ENCODE data around the gene TMEM14C. TPM values are rescaled to one million over a fixed set of nuclear protein-coding genes. Genes with fewer than 3 reads are reported as not detected.

The TMEM14C gene
- total and polyA plus RNA-seq, 2 experiments from 2014 or later = 123 to 232 TPM

GRCh38 chr6:10725044-10725443 lies 2.2 kb downstream of the TMEM14C start:
- Mint-ChIP-seq H3K9me3 (peaks cover 10% of the 10 kb centered on the region; the same call in 1 of the 3 replicates), H3K27ac (no peak overlapping the region; the same call in 1 of the 2 replicates), H3K4me1 (peaks cover 26% of the 10 kb centered on the region), H3K4me3 (peak overlapping the region; percentile 96), H3K27me3 (ENCODE audit: insufficient read depth, low read depth, poor library complexity) (peaks cover 8% of the 10 kb centered on the region), H3K36me3 (ENCODE audit: low read depth) (peaks cover 53% of the 10 kb centered on the region)
- Histone ChIP-seq H3K79me2 (replicated peaks; ENCODE audit: insufficient read depth) (peaks cover 29% of the 10 kb centered on the region), H3K4me3 (no peak overlapping the region), H2AFZ (no peak overlapping the region), H3K27me3 (ENCODE audit: insufficient read depth) (no peaks in the 10 kb centered on the region), H3F3A (replicated peaks; ENCODE audit: low read depth) (peaks cover 23% of the 10 kb centered on the region), H3K4me1 (ENCODE audit: insufficient read depth) (peaks cover 19% of the 10 kb centered on the region), H3K36me3 (ENCODE audit: insufficient read depth) (0 out of 2 replicates have a peak, but pooled peaks cover 4% of the 10 kb centered on the region), H4K20me1 (replicated peaks; ENCODE audit: insufficient read depth) (no peaks in the 10 kb centered on the region), H3K27ac (ENCODE audit: low read depth) (no peak overlapping the region), H3K9me2 (ENCODE audit: insufficient read depth) (no peaks in the 10 kb centered on the region), H3K4me2 (no peak overlapping the region; the same call in 1 of the 2 replicates)
- ATAC-seq (no peak), DNase-seq (ENCODE audit: low spot score) (no peak)
- TF ChIP-seq STAT1 (IDR thresholded peaks at IDR 0.05; ENCODE audit: unreplicated experiment) (no peak), NANOG (IDR thresholded peaks at IDR 0.05; ENCODE audit: borderline replicate concordance) (no peak), CTCF (conservative IDR thresholded peaks at IDR 0.05; ENCODE audit: low read depth in 2 of 2) (no peak), POLR2AphosphoS5 (IDR thresholded peaks at IDR 0.05; ENCODE audit: low read depth) (no peak), CREB1 (CRISPR knock-in tag; IDR thresholded peaks at IDR 0.05; ENCODE audit: low read depth) (no peak), ETS1 (IDR thresholded peaks at IDR 0.05) (no peak), ZNF331 (CRISPR knock-in tag; IDR thresholded peaks at IDR 0.05; ENCODE audit: low read depth) (no peak), ZNF462 (CRISPR knock-in tag; IDR thresholded peaks at IDR 0.05) (no peak), EZH2 (IDR thresholded peaks at IDR 0.05; ENCODE audit: low read depth, unreplicated experiment) (no peak), ZNF114 (CRISPR knock-in tag; IDR thresholded peaks at IDR 0.05) (no peak), EZH2phosphoT487 (IDR thresholded peaks at IDR 0.05; ENCODE audit: unreplicated experiment) (no peak), JUNB (IDR thresholded peaks at IDR 0.05; ENCODE audit: unreplicated experiment) (no peak)
- TF ChIP-seq, protein P1, sequence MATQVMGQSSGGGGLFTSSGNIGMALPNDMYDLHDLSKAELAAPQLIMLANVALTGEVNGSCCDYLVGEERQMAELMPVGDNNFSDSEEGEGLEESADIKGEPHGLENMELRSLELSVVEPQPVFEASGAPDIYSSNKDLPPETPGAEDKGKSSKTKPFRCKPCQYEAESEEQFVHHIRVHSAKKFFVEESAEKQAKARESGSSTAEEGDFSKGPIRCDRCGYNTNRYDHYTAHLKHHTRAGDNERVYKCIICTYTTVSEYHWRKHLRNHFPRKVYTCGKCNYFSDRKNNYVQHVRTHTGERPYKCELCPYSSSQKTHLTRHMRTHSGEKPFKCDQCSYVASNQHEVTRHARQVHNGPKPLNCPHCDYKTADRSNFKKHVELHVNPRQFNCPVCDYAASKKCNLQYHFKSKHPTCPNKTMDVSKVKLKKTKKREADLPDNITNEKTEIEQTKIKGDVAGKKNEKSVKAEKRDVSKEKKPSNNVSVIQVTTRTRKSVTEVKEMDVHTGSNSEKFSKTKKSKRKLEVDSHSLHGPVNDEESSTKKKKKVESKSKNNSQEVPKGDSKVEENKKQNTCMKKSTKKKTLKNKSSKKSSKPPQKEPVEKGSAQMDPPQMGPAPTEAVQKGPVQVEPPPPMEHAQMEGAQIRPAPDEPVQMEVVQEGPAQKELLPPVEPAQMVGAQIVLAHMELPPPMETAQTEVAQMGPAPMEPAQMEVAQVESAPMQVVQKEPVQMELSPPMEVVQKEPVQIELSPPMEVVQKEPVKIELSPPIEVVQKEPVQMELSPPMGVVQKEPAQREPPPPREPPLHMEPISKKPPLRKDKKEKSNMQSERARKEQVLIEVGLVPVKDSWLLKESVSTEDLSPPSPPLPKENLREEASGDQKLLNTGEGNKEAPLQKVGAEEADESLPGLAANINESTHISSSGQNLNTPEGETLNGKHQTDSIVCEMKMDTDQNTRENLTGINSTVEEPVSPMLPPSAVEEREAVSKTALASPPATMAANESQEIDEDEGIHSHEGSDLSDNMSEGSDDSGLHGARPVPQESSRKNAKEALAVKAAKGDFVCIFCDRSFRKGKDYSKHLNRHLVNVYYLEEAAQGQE (IDR thresholded peaks at IDR 0.05; ENCODE audit: unreplicated experiment) = no peak

All from GM23338 (cell line).